NCI-H187 treated with DMSO at 0.1 percent for 48 hours (cell line): ENCODE data around the gene ARHGEF3.

Source experiments
- DNase-seq: peaks from one replicate; lab custom pipeline; 2025; lab: John Stamatoyannopoulos, UW

ARHGEF3 gene

GRCh38 chr3:56682462-56683121, 119.2 kb downstream of the ARHGEF3 start:
- no peak for DNase-seq

GRCh38 chr3:56681984-56682461, 119.7 kb downstream of the ARHGEF3 start:
- peak; percentile 3 for DNase-seq

GRCh38 chr3:56680054-56680580, 121.6 kb downstream of the ARHGEF3 start:
- no peak for DNase-seq
